Heart left ventricle (tissue), 13 donors: ENCODE results near the gene TANGO6.

Source experiments
- CTCF ChIP-seq, 12 donors: fragments of 200-600 bp; sonication (generic) in 4 of 12; IDR thresholded peaks; one replicate each; pipeline versions ENCODE4 v1.5.0 to v1.8.0; 2018 to 2022; ENCODE audit warnings: antibody characterized with exemption in 12 of 12, mild to moderate bottlenecking in 5 of 12
- POLR2A ChIP-seq, 2 donors: fragments of 450-650 bp; IDR thresholded peaks; one replicate each; pipeline ENCODE4 v1.6.1; 2017; ENCODE audit warnings: antibody characterized with exemption in 2 of 2, mild to moderate bottlenecking in 2 of 2, moderate library complexity in 2 of 2
- donor health status: ischemic (EF 13 %, LVEDD 7.1; RV severe dilation, severe dysfunction).
- donor health status: DM: no; HTN: yes; CAD: no.
- donor health status: DM: no; HTN: no; CAD: no.
- donor health status: ischemic (EF 25% LVEDD 6.9; RV normal size, moderate dysfunction).
- donor health status: ischemic (EF 25% LVEDD 5.7; RV mildly dilated, moderate dysfunction).
- donor health status: ischemic (EF 35%, LVEDD 5.7; RV mildly dilated, moderate dysfunction).
- donor health status: nonischemic (EF 11% LVEDD 7.7; RV severe dilation, severe dysfunction).
- donor health status: DM: yes; HTN: yes; CAD: no.
- donor health status: PGD.
- donor health status: ischemic (EF 29% LVEDD 5.4; RV normal size, mild dysfunction).
- donor health status: nonischemic (EF 23%, LVEDD 6.1; RV moderate dilation, normal function).

GRCh38 chr16:68823401-68824135 lies 19.8 kb upstream of the TANGO6 start:
- TF ChIP-seq CTCF (IDR thresholded peaks at IDR 0.05) (no peak), POLR2A (IDR thresholded peaks at IDR 0.05) (no peak)
